Astrocyte of the cerebellum (primary cell): ENCODE results near the gene AURKAIP1.

ENCODE experiments used
- DNase-seq: peaks from one replicate; pipeline ENCODE4 v3.0.0-alpha.2; 2011; ENCODE audit warnings: low read depth
- H3K4me3 ChIP-seq: 2 replicates; pipeline ENCODE4 v1.5.1; 2011; ENCODE audit warnings: mild to moderate bottlenecking, low read depth, low read length, moderate library complexity
- CTCF ChIP-seq: IDR thresholded peaks from 2 replicates; pipeline ENCODE4 v1.5.1; 2012; ENCODE audit warnings: low read length, low read depth, moderate library complexity, mild to moderate bottlenecking; ENCODE audit errors: missing control alignments
- in situ Hi-C: cut with HindIII; loops from 2 replicates; pipeline ENCODE4 v1.10.0; 2017; ENCODE audit warnings: low sequenced_read_pairs

AURKAIP1 gene

GRCh38 chr1:1398677-1399186 is 23.7 kb upstream of the AURKAIP1 start:
- H3K4me3 ChIP-seq, result peak overlapping the region; percentile 97
- in situ Hi-C loops, result no loop called here
- no peak for TF ChIP-seq CTCF
- no peak for DNase-seq

GRCh38 chr1:1397839-1398523 is 23.0 kb upstream of the AURKAIP1 start:
- DNase-seq, result no peak
- H3K4me3 ChIP-seq, result peak overlapping the region; percentile 97
- TF ChIP-seq CTCF, result no peak
- in situ Hi-C loops, result no loop called here

- no peak for TF ChIP-seq CTCF
- DNase-seq, result no peak
- no peak overlapping the region for H3K4me3 ChIP-seq
- in situ Hi-C loops, result no loop called here
These were observed 20.2 kb upstream of the AURKAIP1 start for GRCh38 chr1:1395166-1395565.

GRCh38 chr1:1394116-1394515 is 19.1 kb upstream of the AURKAIP1 start:
- in situ Hi-C loops, result no loop called here
- TF ChIP-seq CTCF, result no peak
- no peak for DNase-seq

GRCh38 chr1:1393428-1393827 is 18.4 kb upstream of the AURKAIP1 start:
- H3K4me3 ChIP-seq, result no peak overlapping the region
- in situ Hi-C loops, result no loop called here
- no peak for TF ChIP-seq CTCF

More at GRCh38 chr1:1394116-1394515, 19.1 kb upstream of the AURKAIP1 start:
- no peak overlapping the region for H3K4me3 ChIP-seq

GRCh38 chr1:1393014-1393413 is 18.0 kb upstream of the AURKAIP1 start:
- in situ Hi-C loops, result no loop called here
- no peak overlapping the region for H3K4me3 ChIP-seq
- no peak for TF ChIP-seq CTCF
- no peak for DNase-seq

More at GRCh38 chr1:1393428-1393827, 18.4 kb upstream of the AURKAIP1 start:
- DNase-seq, result no peak
